HG02763 (cell line): ENCODE data around the gene ITSN1.
"Not testable (repeated sequence)": the region's sequence is repeated elsewhere in the genome, so short reads cannot be mapped to it uniquely, and the experiment has no call there.

Experiments used
- ATAC-seq: cut with Tn5 transposase; IDR thresholded peaks from one replicate; pipeline ENCODE4 v1.9.1; 2021; ENCODE audit warnings: mild to moderate bottlenecking, moderate library complexity; ENCODE audit not compliant: unreplicated experiment

The ITSN1 gene

DNA sequence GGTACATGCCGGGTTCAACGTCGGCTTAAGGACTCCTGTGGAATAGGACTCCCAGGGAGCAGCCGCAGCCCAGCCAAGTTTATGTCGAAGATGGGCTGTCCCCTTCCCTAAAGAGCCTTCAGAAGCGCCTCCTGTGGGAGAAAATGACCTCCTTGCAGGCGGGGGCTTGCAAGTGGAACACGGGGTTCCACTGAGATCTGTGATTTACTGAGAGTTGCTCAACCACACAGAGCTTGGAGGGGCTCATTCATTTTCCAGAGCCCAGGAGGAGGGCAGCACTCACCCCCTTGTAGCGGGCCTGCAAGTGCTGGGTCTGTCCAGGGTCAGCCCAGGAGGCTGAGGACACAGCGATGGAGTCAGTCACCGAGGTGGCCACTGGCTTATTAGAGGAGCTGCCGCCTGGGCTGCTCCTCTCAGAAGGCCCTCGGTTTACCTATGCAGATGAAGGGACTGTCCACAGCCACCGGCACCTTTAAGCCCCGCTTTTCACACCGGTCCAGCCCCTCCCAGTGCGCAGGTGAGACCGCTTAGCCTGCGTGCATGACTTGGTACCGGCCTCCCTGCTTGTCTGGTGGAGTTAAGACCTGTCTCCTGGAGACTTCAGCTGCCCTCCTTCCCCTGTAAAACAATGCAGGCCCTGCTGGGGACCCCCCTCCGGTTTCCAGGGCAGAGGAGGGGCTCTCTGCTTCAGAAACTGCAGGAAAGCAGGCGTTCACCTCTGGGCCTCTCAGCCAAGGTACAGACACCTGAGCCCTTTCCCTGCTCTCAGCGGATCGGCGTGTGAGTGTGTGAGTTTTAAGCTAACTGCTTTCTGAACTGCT is 215.8 kb downstream of the ITSN1 start:
- ATAC-seq, result no peak

DNA sequence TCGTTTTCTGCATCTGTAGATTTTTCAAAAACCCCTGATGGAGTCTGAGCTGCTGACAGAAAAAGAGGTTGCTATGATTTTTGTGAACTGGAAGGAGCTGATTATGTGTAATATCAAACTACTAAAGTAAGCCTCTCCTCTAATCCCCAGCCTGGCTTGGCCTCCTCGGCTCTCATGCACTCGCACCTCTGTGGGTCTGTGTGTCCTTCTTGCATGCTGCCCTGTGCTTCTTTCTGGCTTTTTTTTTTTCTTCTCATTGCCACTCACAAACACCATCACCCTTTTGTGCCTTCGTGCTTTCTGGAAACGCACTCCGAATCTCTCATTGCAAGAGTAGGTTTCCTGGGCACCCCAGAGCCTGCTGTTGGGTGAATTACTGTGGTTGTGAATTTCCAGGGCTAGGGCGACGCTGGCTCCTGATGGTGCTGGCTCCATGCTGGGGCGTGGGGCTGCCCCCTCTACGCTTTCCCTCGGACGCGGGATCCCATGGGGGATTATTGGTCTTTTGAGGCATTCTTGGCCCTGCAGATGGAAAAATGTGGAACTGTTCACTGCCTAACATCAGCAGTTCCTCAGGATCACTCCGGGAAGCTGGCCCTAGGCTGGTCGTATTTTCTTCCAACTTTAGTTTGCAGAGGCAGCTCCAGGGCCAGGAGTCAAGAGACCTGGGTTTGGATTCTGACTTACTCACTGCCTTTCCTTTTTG is 216.5 kb downstream of the ITSN1 start:
- no peak for ATAC-seq

DNA sequence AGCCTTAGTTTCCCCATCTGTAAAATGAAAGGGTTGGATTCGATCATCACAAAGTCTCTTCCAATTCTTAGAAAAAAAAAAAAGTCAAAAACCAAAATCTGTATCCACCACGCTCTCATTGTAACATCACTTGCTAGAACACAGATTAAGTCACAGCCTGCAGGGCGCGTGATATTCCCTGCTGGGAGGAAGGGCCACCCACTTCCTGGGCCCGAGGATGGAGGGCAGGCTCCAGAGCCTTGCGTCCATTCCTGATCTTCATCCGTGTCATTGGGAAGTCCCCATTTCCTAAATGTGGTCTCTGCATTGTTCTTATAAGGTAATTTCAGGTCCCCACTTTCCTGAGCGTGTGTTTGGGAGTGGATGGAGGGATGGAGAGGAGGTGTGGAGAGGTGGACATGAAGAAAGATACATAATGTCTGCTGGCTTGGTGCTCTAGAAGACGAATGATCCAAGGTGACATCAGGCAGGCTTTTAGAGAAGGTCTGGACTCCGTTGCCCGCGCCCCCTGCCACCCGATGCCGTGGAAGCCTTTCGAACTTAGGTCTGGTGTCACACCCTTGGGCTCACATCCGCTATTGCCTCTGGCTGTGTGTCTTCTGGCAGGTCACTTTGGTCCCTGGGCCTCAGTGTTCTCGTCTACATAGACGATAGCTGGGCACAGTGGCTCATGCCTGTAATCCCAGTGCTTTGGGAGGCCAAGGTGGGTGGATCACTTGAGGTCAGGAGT is 217.2 kb downstream of the ITSN1 start:
- no peak for ATAC-seq

DNA sequence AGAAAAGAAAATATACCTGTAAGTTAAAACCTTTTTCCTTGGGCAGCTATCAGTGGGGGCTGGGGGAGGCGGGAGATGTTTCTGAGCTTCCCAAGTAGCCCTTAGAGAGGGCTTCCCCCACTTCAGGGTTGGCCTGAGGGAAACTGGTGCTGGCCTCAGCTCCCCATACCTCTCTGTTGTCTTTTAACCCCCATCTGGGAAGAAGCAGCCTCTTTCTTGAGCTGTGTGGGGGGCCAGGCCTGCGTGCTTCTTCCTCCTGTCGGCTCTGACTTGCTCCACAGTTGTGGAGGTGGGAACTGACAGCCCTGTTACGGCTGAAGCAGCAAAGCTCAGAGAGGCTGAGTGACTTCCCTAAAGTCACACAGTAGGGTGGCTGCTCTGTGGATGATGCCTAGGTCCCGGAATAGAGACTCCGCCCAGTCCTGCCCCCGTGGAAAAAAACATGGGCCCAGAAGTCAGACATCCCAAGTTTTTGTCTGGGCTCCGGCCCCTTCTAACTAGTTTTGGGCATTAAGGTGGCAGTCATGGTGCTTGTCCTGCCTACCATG is 218.1 kb downstream of the ITSN1 start:
- ATAC-seq, result no peak

DNA sequence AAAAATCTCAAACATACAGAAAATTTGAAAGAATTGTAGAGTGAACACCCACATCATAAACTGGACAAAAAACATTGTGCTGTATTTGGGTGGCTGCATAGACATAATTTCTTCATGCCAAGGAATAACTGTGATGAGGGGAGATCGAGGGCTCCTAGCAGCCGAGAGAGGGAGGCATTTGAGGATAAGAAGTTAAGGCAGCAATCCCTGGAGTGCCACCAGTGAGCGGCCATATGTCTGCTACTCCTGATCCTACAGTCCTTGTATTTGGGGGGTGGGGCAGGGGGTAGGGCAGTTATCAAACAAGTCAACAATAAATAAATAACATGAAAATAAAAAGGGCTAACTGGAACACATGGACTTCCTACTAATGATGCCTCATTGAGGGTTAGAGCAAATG is 218.8 kb downstream of the ITSN1 start:
- no peak for ATAC-seq

DNA sequence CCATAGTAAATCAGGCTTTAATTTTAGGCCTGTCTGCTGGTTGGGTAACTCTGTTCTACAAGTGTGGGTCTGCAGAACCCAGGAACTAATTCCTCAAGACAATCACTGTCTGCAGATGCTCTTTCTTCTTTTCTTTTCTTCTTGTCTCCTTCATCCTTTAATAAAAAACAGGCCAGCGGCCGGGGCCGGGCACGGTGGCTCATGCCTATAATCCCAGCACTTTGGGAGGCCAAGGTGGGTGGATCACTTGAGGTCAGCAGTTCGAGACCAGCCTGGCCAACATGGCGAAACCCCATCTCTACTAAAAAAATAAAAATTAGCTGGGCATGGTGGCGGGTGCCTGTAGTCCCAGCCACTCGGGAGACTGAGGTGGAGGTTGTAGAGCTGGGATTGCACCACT is 220.9 kb downstream of the ITSN1 start:
- not testable (repeated sequence) for ATAC-seq

DNA sequence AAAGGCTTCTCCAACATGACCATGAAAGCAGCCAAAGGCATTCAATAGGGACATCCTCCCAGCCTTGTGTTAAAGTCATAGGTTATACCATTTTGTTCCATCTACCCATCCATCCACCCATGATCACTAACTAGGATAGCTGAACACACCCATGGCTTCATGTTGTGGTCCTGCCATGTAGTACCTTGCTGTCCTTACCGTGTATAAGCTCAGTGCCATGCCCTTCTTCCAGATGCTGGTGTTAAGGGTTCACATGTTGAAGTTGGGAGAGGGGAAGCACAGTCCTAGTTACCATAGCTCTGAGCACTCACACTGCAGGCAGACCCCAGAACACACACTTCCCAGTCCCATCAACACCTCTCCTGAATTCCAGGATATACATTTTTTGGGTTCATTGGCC is 221.8 kb downstream of the ITSN1 start:
- ATAC-seq, result no peak

DNA sequence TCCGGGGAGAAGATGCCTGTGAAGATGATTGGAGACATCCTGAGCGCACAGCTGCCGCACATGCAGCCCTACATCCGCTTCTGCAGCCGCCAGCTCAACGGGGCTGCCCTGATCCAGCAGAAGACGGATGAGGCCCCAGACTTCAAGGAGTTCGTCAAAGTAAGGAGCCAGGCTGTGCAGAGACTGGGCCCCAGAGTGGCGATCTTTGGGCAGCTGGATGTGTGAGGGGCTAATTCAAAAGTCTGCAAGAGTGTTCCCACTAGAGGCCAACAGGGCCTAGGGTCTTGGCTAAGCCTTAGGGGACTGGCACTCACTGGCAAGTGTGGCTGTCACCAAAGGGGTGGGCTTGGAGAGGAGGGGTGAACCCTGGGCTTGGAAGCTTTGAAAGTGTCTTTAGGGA is 222.9 kb downstream of the ITSN1 start:
- no peak for ATAC-seq

DNA sequence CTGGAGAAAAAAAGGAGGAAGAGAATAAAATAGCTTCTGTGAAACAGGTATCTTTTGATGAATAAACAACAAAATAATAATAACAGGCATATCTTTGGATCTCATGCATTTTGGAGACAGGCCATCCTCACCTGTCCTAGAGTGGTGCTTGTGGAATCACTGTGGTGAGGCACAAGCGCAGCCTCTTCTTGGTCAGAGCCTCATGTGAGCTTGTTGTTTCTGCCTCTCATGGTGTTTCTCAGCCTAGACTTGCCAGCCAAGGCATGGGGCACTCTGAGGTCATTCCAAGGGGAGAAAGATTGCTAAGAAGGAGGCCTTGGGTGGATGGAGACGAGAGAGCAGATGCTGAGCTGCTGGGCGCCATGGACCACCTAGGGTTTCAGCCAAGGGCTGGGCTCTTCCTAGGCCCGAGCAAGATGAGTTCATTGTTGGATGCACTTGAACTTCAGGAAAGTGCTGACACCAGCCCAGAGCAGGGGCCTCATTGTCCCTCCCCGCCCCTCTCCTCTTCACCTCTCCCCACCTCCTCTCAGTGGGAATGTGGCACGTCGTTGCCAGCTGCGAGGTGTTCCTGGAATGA is 223.8 kb downstream of the ITSN1 start:
- no peak for ATAC-seq

DNA sequence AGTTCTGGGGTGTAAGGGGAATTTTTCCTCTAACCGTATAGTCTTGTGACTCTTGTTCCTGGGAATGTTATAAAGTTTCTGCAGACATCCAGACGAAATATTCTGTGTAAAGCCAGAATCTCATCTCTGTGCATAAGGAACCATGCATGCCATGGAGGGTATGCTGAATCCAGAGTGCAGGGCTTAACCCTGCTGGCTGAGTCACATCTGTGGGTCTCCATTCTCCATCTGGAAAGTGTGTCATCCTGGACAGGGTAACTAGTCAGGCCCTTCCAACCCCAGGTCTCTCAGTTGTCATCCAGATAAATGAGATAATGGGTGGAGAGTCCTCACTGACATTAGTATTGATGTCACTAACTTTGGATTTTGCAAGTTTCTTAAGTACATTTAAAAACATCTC is 224.5 kb downstream of the ITSN1 start:
- ATAC-seq, result no peak

DNA sequence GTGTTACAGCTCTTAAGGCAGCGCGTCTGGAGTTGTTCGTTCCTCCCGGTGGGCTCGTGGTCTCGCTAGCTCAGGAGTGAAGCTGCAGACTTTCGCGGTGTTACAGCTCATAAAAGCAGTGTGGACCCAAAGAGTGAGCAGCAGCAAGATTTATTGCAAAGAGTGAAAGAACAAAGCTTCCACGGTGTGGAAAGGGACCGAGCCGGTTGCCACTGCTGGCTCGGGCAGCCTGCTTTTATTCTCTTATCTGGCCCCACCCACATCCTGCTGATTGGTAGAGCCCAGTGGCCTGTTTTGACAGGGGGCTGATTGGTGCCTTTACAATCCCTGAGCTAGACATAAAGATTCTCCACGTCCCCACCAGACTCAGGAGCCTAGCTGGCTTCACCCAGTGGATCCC is 225.6 kb downstream of the ITSN1 start:
- not testable (repeated sequence) for ATAC-seq

DNA sequence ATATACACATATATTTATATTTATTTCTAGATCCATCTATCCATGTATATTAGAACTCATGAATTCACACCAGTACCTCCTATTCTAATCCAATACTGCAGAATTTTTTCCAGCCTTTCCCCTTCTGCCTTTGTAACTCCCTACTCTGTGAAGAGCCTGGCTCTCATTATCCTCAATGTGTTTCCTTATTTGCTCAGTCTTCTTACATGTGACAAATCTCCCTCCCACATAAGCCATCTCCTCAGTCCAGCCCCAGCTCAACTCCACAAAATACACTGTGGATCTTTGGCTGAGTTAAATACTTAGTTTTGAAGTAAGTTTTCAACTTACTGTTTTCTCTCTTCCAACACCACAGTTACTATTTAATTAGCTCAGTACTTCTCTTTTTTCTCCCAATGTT is 227.6 kb downstream of the ITSN1 start:
- no peak for ATAC-seq

DNA sequence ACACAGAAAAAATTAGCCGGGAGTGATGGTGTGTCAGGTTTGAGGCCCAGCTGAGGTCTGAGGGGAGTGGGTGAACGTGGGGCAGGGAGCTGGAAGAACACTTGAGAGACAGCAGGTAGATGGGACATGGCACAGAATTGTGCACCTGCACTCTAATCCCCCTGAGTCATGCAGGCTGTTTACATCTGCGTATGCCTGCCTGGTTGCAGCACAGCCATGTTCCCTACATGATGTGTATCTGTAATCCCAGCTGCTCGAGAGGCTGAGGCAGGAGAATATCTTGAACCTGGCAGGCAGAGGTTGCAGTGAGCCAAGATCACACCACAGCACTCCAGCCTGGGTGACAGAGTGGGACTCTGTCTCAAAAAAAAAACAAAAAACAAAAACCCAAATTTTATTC is 228.5 kb downstream of the ITSN1 start:
- no peak for ATAC-seq

DNA sequence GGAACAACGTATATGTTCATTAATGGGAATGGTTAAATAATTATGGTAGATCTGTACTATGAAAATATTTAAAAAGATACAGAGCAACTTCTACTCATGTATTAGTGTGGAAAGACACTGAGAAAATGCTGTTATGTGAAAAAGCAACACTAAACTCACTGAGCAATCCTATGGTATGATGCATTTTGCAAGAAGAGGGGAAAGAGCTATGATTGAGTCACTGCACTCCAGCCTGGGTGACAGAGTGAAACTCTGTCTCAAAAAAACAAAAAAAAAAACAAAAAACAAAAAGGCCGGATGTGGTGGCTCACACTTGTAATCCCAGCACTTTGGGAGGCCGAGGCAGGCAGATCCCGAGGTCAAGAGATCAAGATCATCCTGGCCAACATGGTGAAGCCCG is 228.9 kb downstream of the ITSN1 start:
- no peak for ATAC-seq

DNA sequence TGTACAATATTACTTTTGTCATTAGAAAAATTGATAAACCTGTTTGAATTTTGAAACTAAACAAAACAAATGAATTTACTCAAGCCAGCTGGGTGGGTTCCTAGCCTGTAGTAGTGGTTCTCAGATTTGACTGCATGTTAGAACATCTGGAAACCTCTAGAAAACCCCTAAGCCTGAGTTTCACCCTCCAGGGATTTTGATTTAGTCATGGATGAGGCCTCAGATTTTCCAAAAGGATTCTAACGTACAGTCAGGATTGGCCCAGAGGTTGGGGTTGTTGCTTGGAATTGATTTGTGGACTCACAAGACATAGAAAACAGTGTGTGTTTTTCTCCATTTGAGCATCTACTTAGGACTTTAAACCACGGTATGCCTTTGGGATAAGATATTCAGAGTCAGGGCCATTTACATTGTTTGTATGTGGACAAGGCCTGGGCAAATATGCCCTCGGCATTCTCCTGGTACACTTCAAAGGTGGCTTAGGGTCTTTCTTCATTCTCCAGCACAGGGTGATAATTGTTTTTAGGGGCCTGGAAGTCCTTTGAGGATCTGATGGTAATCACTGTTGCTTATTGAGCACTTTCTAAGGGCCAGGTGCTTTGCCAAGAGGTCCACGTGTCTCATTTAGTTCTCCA is 230.7 kb downstream of the ITSN1 start:
- ATAC-seq, result no peak

DNA sequence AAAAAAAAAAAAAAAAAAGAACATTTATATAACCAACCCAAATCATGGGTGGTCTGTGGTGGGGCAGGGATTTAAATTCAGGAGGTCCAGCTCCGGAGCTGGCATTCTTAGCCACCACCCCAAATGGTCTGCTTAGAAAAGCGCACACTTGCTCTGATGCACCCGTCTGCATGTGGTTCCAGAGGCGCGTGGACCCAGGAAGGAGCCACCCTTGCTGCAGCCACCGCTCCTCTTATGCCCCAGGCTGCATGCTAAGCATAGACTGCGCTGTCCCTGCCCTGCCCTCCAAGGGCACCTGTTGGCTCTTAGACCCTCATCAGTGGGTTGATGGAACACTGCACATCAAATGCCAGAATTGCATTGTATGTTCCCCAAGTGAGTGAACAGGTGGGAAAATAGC is 231.9 kb downstream of the ITSN1 start:
- ATAC-seq, result no peak

DNA sequence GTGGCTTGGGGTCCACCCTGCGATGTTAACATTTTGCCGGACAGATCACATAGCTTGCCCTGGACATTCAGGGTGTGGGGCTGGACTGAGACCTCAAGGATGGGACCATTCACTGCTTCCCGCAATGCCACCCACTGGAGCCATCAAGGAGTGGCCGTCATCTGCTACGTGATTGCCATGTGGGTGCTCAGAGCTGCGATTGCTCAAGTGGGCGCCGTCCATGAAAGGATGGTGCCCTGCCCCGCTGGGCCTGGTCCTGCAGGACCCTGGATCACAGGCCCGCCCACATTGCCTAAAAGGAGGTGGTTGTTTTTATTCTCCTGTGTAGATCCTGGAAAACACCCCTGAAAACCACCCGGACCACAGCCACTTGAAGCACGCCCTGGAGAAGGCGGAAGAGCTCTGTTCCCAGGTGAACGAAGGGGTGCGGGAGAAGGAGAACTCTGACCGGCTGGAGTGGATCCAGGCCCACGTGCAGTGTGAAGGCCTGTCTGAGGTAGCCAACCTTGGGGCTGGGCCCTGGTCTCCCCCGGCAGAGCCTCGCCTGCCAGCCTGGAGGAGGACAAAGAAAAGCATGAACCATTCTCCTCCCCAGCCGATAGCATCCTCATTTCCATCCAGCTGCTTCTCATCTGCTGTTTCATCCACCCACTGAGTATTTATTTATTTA is 232.9 kb downstream of the ITSN1 start:
- ATAC-seq, result no peak

DNA sequence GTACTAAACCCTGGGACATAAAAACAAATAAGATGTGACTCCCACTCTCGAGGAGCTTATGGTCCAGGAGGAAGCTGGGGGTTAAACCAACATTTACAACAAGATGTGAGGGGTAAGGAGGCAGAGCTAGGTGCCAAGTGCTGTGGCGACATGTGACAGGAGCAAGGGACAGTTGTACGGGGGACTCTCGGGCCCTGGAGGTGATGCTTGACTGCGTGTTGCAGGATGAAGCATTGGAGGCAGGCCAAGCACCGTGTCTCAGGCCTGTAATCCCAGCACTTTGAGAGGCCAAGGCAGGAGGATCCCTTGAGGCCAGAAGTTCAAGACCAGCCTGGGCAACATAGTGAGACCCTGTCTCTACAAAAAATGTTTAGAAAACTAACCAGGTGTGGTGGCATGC is 236.5 kb downstream of the ITSN1 start:
- no peak for ATAC-seq

DNA sequence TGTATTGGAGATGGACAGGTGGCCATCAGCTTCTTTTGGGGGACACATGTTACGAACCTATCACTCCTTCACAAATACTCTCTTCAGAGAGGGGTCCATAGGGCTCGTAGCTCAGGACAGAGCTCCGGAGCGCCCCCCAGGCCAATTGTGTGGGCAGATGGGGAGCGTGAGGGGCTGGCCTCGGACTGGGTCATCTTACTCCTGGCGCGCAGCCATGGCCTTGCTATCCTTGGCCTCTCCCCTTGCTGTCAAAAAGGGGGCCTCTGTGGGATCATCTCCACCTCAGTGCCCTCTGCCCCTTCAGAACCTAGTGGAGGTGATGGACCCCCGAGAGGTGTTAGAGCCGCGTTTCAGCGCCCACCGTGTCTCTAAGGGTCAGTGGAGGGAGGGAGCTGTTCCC is 238.3 kb downstream of the ITSN1 start:
- ATAC-seq, result no peak
